ENCODE measurements around the gene COLEC12.

DNA sequence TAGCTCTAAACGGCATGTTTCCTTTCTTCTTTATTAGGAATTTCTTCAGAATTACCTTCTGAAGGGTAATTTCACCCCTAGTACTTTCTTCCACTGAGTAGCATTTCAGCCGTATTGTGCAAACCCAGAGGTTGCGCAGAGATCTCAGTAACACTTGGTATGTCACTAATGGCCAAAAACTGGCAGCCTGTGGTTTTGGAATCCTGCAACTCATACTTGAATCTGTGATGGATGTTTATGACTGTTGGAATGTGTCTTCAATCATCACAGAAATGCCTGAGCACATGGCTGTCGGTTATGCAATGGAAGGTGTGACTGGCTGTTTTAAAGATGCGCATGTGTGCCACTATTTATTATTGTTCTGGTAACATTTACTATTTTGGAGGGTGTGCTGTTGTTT lies 100.0 kb downstream of the COLEC12 start:
- TF ChIP-seq REST (IDR thresholded peaks at IDR 0.05; ENCODE audit: low read depth) (no peak), EGR1 (IDR thresholded peaks at IDR 0.05) (no peak), RAD21 (IDR thresholded peaks at IDR 0.05; ENCODE audit: low read depth) (no peak), FOXM1 (IDR thresholded peaks at IDR 0.05; ENCODE audit: borderline replicate concordance, low read depth) (no peak), USF1 (IDR thresholded peaks at IDR 0.05) (no peak), CREB1 (IDR thresholded peaks at IDR 0.05; ENCODE audit: low read depth) (no peak), YY1 (IDR thresholded peaks at IDR 0.05; ENCODE audit: low read depth) (no peak), EP300 (IDR thresholded peaks at IDR 0.05; ENCODE audit: borderline replicate concordance) (no peak), NFIC (IDR thresholded peaks at IDR 0.05) (no peak), MAX (IDR thresholded peaks at IDR 0.05) (no peak), ZBTB7A (IDR thresholded peaks at IDR 0.05; ENCODE audit: low read depth) (no peak), TCF12 (IDR thresholded peaks at IDR 0.05; ENCODE audit: low read depth) (no peak), CEBPB (IDR thresholded peaks at IDR 0.05) (no peak)
